ENCODE data around the gene ZNF273.
"Not testable (repeated sequence)": the region's sequence is repeated elsewhere in the genome, so short reads cannot be mapped to it uniquely, and the experiment has no call there.

Gene ZNF273

DNA sequence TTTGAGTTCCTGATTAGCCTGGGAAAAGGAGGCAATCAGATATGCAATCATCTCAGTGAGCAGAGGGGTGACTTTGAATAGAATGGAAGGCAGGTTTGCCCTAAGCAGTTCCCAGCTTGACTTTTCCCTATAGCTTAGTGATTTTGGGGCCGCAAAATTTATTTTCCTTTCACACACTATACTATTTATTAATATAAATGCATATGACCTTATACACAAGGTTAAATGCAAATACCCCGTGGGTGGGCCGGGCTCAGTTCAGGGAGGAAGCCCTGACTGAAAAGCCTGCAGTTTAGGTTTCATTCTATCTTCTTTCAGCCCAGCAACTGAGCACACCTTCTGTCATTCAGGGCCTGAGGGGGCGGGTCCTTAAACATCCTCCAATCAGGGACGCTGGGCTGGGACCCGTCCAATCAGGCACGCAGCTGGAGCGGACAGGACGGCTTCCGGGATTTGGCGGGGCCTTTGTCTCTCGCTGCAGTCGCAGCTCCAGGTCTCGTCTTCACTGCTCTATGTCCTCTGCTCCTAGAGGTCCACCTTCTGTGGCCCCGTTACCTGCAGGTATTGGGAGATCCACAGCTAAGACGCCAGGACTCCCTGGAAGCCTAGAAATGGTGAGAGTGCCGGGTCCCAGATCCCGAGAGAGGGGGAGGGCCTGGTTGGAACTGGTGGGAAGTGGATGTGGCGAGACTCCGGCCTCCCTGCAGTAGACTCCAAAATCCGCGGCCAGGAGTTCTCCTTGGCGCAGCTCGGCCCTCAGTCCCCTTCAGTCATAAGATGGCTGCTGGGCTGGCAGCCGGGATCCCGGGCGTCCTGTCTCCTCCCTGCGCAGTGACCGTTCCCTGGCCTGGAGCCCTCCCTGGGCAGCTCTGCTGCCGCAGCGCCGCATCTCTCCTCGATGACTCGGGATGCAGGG lies at the start of gene ZNF273:
TSS of gene ZNF273 (plus strand) at position 468 of the 916 bp plus-strand sequence. CDS start at position 513, 45 bp downstream.
- ATAC-seq (peak; percentile 99), DNase-seq (peak; percentile 85 to 94)
- peak within 1 kb of the TSS; percentile 97 for H3K4me3 Mint-ChIP-seq
- peak within 1 kb of the TSS; percentile 99 for H3K27ac Mint-ChIP-seq
- no peaks in the 10 kb centered on the region for H3K27me3 Mint-ChIP-seq
- H3K9me3 Mint-ChIP-seq = no peaks in the 10 kb centered on the region
- peaks cover 47% of the 10 kb centered on the region for H3K4me1 Mint-ChIP-seq

DNA sequence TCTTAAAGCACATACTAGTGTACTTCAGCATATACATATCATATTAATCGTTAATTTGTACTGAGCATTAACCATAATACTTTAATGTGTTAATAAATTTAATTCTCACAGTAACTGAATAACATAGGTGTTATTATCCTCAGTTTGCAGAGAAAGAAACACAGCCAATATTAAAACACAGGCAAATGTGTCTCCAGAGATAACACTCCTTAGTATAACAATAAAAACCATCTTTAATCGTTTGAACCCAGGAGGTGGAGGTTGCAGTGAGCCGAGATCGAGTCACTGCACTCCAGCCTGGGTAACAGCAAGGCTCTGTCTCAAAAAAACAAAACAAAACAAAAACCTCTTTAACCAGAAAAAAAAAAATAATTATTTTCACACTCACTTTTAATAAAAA lies 49.4 kb upstream of the ZNF273 start:
- Mint-ChIP-seq H3K4me3 (no peak overlapping the region), H3K4me1 (no peaks in the 10 kb centered on the region), H3K9me3 (peaks cover 0 to 14% of the 10 kb centered on the region in 2 donors), H3K27ac (no peak overlapping the region), H3K27me3 (no peaks in the 10 kb centered on the region)
- DNase-seq = no peak
- ATAC-seq = no peak

DNA sequence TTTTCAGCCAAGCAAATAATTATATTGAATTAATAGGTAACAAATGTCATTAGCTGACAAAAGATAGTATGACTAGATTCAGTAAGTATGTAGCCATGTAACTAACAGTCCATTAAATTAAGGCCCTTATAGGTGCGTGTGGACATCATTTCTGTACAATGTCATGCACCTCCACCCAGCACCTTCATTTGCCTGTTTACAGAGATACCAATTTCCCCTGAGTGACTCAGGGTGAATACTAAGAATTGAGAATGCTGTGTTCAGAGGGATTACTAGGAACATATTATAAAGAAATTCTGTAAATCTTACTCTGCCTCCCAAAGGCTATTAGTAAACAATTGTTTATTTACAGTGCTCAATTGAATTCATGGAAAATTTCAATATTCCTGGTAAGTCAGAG lies 48.1 kb upstream of the ZNF273 start:
- DNase-seq (no peak), ATAC-seq (no peak)
- peaks cover 0 to 7% of the 10 kb centered on the region in 2 donors for H3K9me3 Mint-ChIP-seq
- no peak overlapping the region for H3K27ac Mint-ChIP-seq
- no peak overlapping the region for H3K4me3 Mint-ChIP-seq
- H3K4me1 Mint-ChIP-seq = no peaks in the 10 kb centered on the region
- no peaks in the 10 kb centered on the region for H3K27me3 Mint-ChIP-seq

DNA sequence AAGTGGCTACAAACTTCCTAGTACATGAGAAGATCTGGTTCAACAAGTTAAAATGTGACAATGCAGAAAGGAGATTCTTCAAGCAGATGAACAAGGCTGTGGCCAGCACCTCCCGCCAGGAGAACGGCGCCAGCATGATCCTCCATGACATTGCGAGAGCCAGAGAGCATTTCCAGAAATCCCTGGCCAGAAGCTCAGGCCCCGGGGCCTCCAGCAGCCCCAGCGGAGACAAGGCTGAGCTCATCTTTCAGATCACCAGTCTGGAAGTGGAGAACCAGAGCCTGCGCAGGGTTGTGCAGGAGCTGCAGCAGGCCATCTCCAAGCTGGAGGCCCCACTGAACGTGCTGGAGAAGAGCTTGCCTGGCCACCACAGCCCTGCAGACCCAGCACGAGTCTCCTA lies 40.1 kb upstream of the ZNF273 start:
- ATAC-seq = no peak
- Mint-ChIP-seq H3K27me3 (peaks cover 8% of the 10 kb centered on the region), H3K4me3 (no peak overlapping the region), H3K4me1 (no peaks in the 10 kb centered on the region), H3K9me3 (peaks cover 0 to 5% of the 10 kb centered on the region in 2 donors), H3K27ac (no peak overlapping the region)
- no peak for DNase-seq

DNA sequence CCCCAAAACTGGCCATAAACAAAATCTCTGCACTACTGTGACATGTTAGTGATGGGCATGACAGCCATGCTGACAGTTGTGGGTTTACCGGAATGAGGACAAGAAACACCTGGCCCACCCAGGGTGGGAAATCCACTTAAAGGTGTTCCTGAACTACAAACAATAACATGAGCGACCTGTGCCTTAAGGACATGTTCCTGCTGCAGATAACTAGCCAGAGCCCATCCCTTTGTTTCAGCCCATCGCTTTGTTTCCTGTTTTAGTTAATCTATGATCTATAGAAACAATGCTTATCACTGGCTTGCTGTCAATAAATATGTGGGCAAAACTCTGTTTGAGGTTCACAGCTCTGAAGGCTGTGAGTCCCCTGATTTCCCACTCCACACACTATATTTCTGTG lies 39.5 kb upstream of the ZNF273 start:
- not testable (repeated sequence) for H3K4me3 Mint-ChIP-seq, ATAC-seq, H3K9me3 Mint-ChIP-seq, H3K4me1 Mint-ChIP-seq, H3K27ac Mint-ChIP-seq, DNase-seq, H3K27me3 Mint-ChIP-seq

DNA sequence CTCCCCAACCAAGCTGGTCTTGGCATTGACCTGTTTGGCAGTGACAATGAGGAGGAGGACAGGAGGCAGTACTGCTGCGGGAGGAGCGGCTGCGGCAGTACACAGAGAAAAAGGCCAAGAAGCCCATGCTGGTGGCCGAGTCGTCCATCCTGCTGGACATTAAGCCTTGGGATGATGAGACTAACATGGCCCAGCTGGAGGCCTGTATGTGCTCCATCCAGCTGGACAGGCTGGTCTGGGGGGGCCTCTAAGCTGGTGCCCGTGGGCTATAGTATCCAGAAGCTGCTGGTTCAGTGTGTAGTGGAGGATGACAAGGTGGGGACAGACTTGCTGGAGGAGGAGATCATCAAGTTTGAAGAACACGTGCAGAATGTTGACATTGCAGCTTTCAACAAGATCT lies 39.1 kb upstream of the ZNF273 start:
- Mint-ChIP-seq H3K9me3 (peaks cover 0 to 5% of the 10 kb centered on the region in 2 donors), H3K4me1 (no peaks in the 10 kb centered on the region), H3K4me3 (no peak overlapping the region), H3K27me3 (peaks cover 8% of the 10 kb centered on the region), H3K27ac (no peak overlapping the region)
- no peak for ATAC-seq
- DNase-seq = no peak

DNA sequence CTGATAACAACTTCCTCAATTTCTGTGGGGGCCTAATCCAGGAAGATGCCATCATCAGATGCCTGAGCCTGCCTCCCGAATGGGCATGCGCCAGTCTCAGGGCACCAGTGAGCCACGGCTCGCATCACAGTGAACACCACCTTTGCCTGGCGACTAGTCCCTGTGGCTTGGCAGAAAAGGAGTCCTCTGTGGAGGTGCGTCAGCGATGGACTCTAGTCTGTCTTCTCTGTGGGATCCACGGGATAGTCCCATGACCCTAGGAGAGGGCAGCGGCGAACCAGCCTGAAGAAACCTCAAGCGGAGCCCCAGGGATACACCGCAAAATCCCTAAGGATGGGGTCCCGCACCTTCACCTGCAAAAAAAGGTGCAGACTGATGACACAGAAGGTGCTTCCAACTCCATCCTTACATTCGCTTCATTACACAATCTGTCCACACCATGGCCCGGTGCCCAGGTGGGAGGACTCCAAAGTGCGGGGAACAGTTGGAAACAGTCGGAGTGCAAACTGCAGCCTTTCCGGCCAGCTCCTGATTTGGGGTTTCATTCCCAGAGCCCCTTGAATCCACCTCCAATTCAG lies 35.1 kb upstream of the ZNF273 start:
- H3K4me3 Mint-ChIP-seq = no peak overlapping the region
- no peak overlapping the region for H3K27ac Mint-ChIP-seq
- ATAC-seq (no peak), DNase-seq (no peak)
- H3K27me3 Mint-ChIP-seq = peaks cover 8% of the 10 kb centered on the region
- H3K9me3 Mint-ChIP-seq = peaks cover 0 to 23% of the 10 kb centered on the region in 2 donors
- H3K4me1 Mint-ChIP-seq = no peaks in the 10 kb centered on the region

DNA sequence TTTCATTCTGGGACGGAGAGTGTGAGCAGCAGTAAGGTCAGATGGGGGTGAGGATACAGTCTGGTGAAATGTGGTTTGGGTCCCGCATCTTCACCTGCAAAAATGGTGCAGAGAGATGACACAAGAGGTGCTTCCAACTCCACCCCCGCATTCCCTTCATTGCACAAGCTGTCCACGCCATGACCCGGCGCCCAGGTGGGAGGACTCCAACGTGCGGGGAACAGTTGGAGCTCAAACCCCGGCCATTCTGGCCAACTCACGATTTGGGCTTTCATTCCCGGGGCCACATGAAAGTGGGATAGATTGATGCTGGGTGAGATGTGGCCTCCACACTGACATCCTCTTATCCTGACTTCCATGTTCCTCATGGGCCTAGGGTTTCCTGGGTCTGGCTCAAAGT lies 34.6 kb upstream of the ZNF273 start:
- Mint-ChIP-seq H3K27me3 (peaks cover 8% of the 10 kb centered on the region), H3K27ac (no peak overlapping the region), H3K9me3 (peaks cover 0 to 23% of the 10 kb centered on the region in 2 donors), H3K4me1 (no peaks in the 10 kb centered on the region), H3K4me3 (no peak overlapping the region)
- DNase-seq (no peak), ATAC-seq (no peak)

DNA sequence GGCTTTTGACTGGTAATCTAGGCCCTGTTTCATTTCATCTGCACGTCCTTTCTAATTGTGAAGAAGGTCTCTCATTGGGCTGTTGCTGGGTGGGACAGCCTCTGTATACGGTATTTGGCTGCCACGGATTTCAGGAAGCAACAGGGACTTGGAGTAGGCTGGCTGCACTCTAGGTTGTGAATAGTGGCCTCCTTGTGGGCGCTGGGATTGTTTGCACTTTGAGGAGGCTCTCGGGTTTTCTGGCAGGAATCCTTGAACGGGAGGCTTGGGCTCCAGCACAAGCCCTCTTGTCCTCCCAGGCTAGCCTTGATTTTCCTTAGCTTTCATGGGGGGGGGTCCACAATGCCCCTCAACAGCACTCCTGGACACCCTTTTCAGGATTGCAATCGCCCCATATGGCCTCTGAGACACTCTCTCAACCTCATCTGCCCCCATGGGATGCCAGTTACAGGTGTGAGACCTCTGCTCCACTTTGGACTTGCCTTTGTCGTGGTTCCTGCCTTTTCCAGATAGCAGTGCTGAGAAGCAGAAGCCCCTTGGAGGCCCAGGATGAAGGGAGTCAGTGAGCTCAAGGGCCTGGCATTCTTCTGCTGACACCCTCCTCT lies 33.9 kb upstream of the ZNF273 start:
- H3K27ac Mint-ChIP-seq = no peak overlapping the region
- no peak overlapping the region for H3K4me3 Mint-ChIP-seq
- no peak for DNase-seq
- ATAC-seq = no peak
- H3K9me3 Mint-ChIP-seq = peaks cover 0 to 23% of the 10 kb centered on the region in 2 donors
- H3K27me3 Mint-ChIP-seq = peaks cover 8% of the 10 kb centered on the region
- H3K4me1 Mint-ChIP-seq = no peaks in the 10 kb centered on the region

DNA sequence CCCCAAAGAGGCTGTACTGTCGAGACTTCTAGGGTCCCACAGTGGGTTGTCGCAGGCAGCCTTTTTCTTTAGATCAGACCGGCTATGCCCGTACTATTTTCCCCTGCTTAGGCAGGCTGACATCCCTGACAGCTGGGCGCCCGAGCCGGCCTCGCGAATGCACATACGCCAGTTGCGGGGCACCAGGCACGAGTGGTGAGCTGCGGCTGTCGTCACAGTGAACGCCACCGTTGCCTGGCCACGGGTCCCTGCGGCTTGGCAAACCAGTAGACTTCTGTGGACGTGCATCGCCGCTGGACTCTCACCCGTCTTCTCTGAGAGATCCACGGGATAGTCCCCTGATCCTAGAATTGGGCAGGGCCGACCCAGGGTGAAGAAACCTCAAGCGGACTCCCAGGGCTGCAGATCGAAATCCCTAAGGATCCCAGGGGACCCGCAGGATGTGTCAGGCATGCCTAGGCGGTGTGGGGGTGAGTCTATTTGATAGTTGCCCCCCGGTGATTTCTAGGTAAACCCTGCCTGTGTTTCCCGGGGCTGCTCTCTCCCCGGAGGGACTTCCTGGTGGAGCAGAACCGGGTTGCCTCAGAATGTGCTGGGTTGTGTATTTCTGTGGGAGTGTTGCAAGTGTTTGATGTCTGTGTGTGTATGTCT lies 33.0 kb upstream of the ZNF273 start:
- ATAC-seq = no peak
- Mint-ChIP-seq H3K27ac (no peak overlapping the region), H3K4me3 (no peak overlapping the region), H3K4me1 (no peaks in the 10 kb centered on the region), H3K9me3 (peaks cover 0 to 23% of the 10 kb centered on the region in 2 donors), H3K27me3 (peaks cover 8% of the 10 kb centered on the region)
- DNase-seq = no peak

DNA sequence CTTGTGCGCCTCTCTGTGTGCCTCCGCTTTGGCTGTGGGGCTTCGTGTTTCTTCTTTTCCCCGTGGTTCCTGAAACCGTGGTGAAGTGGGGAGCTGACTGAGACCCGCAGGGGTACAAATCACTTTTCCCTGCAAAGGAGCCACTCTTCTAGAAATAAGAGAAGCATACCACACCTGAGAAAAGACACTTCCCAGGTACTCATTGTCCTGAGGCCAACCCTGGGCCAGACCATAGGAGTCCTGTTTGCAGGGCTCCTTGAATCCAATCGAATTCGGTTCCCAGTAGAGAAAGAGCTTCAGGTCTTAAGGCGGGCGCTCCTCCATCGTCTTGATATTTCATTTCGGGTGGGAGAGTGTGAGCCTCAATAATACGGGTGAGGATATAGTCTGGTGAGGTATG lies 32.4 kb upstream of the ZNF273 start:
- Mint-ChIP-seq H3K4me1 (no peaks in the 10 kb centered on the region), H3K9me3 (peaks cover 0 to 23% of the 10 kb centered on the region in 2 donors), H3K27me3 (peaks cover 7% of the 10 kb centered on the region), H3K4me3 (no peak overlapping the region), H3K27ac (no peak overlapping the region)
- no peak for ATAC-seq
- DNase-seq = no peak

DNA sequence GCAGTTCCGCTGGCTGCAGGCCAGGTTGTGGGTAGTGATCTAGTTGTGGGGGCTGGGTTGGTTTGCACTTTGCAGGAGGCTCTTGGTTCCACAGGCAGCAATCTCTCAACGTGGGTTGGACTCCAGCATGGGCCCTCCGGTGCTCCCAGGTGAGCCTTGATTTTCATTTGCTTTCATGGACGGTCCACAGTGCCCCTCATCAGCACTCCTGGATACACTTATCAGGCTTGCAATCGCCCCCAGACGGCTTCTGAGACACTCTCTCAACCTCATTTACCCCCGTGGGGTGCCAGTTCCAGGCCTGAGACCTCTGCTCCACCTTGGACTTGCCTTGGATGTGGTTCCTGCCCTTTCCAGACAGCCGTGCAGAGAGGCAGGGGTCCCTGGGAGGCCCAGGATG lies 31.3 kb upstream of the ZNF273 start:
- peaks cover 6% of the 10 kb centered on the region for H3K27me3 Mint-ChIP-seq
- H3K27ac Mint-ChIP-seq = no peak overlapping the region
- H3K9me3 Mint-ChIP-seq = peaks cover 0 to 23% of the 10 kb centered on the region in 2 donors
- no peak for DNase-seq
- no peak for ATAC-seq
- peaks cover under 1% of the 10 kb centered on the region for H3K4me1 Mint-ChIP-seq
- no peak overlapping the region for H3K4me3 Mint-ChIP-seq

DNA sequence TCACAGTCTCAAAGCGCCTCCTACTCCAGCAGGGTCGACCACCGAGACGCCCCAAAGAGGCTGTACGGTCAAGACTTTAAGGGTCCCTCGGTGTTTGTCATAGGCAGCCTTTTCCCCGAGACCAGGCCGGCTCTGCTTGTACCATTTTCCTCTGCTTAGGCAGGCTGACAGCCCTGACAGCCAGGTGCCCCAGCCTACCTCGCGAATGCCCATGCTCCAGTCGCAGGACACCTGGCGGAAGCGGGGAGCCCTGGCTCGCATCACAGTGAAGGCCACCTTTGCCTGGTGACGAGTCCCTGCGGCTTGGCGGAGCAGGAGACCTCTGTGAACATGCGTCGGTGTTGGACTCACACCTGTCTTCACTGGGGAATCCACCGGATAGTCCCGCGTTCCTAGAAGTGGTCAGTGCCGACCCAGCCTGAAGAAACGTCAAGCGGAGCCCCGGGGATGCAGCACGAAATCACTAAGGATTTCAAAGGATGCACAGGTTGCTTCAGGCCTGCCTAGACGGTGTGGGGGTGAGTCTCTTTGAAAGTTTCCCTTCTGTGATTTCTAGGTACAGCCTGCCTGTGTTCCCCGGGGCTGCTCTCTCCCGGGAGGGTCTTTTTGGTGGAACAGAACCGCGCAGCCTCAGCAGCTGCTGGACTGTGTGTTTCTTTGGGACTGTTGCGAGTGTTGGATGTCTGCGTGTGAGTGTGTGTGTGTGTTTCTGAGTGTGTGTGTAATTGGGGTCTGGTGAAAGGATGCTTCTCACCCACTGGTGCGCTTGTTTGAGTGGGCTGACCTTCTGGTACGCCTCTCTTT lies 30.5 kb upstream of the ZNF273 start:
- H3K4me3 Mint-ChIP-seq = no peak overlapping the region
- H3K9me3 Mint-ChIP-seq = peaks cover 0 to 22% of the 10 kb centered on the region in 2 donors
- H3K4me1 Mint-ChIP-seq = peaks cover 8% of the 10 kb centered on the region
- H3K27ac Mint-ChIP-seq = no peak overlapping the region
- ATAC-seq (no peak), DNase-seq (no peak)
- peaks cover 14% of the 10 kb centered on the region for H3K27me3 Mint-ChIP-seq

DNA sequence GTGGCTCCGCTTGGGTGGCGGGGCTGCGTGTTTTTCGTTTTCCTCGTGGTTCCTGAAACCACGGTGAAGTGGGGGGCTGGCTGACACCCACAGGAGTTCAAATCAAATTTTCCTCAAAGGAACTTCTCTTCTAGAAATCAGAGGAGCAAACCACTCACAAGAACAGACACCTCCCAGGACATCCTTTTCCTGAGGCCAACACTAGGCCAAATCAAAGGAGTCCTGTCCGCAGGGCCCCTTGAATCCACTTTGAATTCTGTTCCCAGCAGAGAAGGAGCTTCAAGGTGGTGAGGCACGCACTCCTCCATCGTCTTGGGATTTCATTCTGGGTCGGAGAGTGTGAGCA lies 29.9 kb upstream of the ZNF273 start:
- Mint-ChIP-seq H3K4me1 (peaks cover 13% of the 10 kb centered on the region), H3K27ac (no peak overlapping the region), H3K4me3 (no peak overlapping the region), H3K9me3 (peaks cover 0 to 18% of the 10 kb centered on the region in 2 donors), H3K27me3 (peaks cover 20% of the 10 kb centered on the region)
- no peak for ATAC-seq
- DNase-seq = no peak

DNA sequence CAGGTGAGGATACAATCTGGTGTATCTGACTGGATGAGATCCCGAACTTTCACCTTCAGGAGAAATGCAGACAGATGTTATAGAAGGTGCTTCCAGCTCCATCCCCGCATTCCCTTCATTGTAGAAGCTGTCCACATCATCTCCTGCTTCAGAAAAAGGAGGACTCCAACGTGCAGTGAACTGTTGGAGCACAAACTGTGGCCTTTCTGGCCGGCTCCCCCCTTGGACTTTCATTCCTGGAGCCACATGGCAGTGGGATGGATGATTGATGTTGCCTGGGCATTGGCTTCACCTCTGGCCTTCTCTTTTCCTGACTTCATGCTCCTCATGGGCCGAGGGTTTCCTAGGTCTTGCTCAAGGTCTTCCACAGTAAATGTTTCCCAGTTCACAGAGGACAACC lies 29.6 kb upstream of the ZNF273 start:
- Mint-ChIP-seq H3K27ac (no peak overlapping the region), H3K4me1 (peaks cover 13% of the 10 kb centered on the region), H3K9me3 (peaks cover 0 to 18% of the 10 kb centered on the region in 2 donors), H3K27me3 (peaks cover 20% of the 10 kb centered on the region), H3K4me3 (no peak overlapping the region)
- ATAC-seq = no peak
- DNase-seq = no peak

Data from stimulated activated naive CD8-positive, alpha-beta T cell treated with anti-CD3 and anti-CD28 coated beads, Interleukin-15, amount 100 ng/mL, for 72 hours (primary cell).